GM19438 (cell line): ENCODE data around the gene KEL.

Source experiments
- ATAC-seq: cut with Tn5 transposase; IDR thresholded peaks from one replicate; pipeline ENCODE4 v1.9.1; 2021; ENCODE audit warnings: low read depth; ENCODE audit not compliant: unreplicated experiment

The KEL gene

GRCh38 chr7:142901426-142902259 lies 60.5 kb downstream of the KEL start:
- ATAC-seq = no peak

GRCh38 chr7:142899661-142900060 lies 62.5 kb downstream of the KEL start:
- no peak for ATAC-seq

GRCh38 chr7:142898377-142899170 lies 63.6 kb downstream of the KEL start:
- ATAC-seq = no peak

- no peak for ATAC-seq
These were observed 64.5 kb downstream of the KEL start for GRCh38 chr7:142897691-142898090.

- ATAC-seq = no peak
These were observed 65.3 kb downstream of the KEL start for GRCh38 chr7:142896741-142897379.

GRCh38 chr7:142896151-142896550 lies 66.0 kb downstream of the KEL start:
- no peak for ATAC-seq

GRCh38 chr7:142894985-142895593 lies 67.1 kb downstream of the KEL start:
- ATAC-seq = no peak

- no peak for ATAC-seq
These were observed 67.8 kb downstream of the KEL start for GRCh38 chr7:142894112-142894984.

- no peak for ATAC-seq
These were observed 69.2 kb downstream of the KEL start for GRCh38 chr7:142892951-142893350.

- ATAC-seq = no peak
These were observed 70.6 kb downstream of the KEL start for GRCh38 chr7:142891490-142892082.
